Neural progenitor cell (in vitro differentiated cells): Measurements from ENCODE around the gene MARCHF4. TPM values are rescaled to one million over a fixed set of nuclear protein-coding genes. Genes with fewer than 3 reads are reported as not detected.

ENCODE experiments used
- DNase-seq: peaks from one replicate; pipeline ENCODE4 v3.0.0-alpha.2; 2016; ENCODE audit warnings: low spot score
- H2AFZ ChIP-seq: fragments of 200-600 bp; sonication (generic); replicated peaks from 2 replicates; pipeline ENCODE4 v1.6.1; 2016; ENCODE audit warnings: antibody characterized with exemption
- H3F3A ChIP-seq: fragments of 200-600 bp; sonication (generic); 2 replicates; pipeline ENCODE4 v1.6.1; 2016; ENCODE audit warnings: antibody characterized with exemption, low read depth
- H3K27ac ChIP-seq: fragments of 200-600 bp; sonication (generic); 2 replicates; pipeline ENCODE4 v1.5.1; 2016; ENCODE audit warnings: mild to moderate bottlenecking
- H3K27me3 ChIP-seq: fragments of 200-600 bp; sonication (generic); 2 replicates; pipeline ENCODE4 v1.6.1; 2016; ENCODE audit warnings: mild to moderate bottlenecking, moderate library complexity
- H3K36me3 ChIP-seq: fragments of 200-600 bp; sonication (generic); 2 replicates; pipeline ENCODE4 v1.5.1; 2016
- H3K4me1 ChIP-seq: fragments of 200-600 bp; sonication (generic); 2 replicates; pipeline ENCODE4 v1.6.1; 2016; ENCODE audit warnings: mixed run types
- H3K4me2 ChIP-seq: fragments of 200-600 bp; sonication (generic); 2 replicates; pipeline ENCODE4 v1.6.1; 2016
- H3K4me3 ChIP-seq: fragments of 200-600 bp; sonication (generic); 2 replicates; pipeline ENCODE4 v1.5.1; 2016
- H3K79me2 ChIP-seq: fragments of 200-600 bp; sonication (generic); 2 replicates; pipeline ENCODE4 v1.6.1; 2016; ENCODE audit warnings: low read depth
- H3K9ac ChIP-seq: fragments of 200-600 bp; sonication (generic); 2 replicates; pipeline ENCODE4 v1.6.1; 2016
- H3K9me3 ChIP-seq: fragments of 200-600 bp; sonication (generic); 2 replicates; pipeline ENCODE4 v1.5.1; 2016; ENCODE audit warnings: low read depth
- H4K20me1 ChIP-seq: fragments of 200-600 bp; sonication (generic); 2 replicates; pipeline ENCODE4 v1.6.1; 2016; ENCODE audit warnings: low read depth
- H3K27ac Mint-ChIP-seq: 3 replicates; pipeline ENCODE4 v1.8.0; 2021; ENCODE audit warnings: mixed read lengths
- H3K27me3 Mint-ChIP-seq: 2 replicates; pipeline ENCODE4 v1.8.0; 2022; ENCODE audit warnings: low read depth, mild to moderate bottlenecking, inconsistent platforms, moderate library complexity, mixed read lengths; ENCODE audit not compliant: insufficient read depth
- H3K36me3 Mint-ChIP-seq: 3 replicates; pipeline ENCODE4 v1.8.0; 2021; ENCODE audit warnings: mixed read lengths
- H3K4me1 Mint-ChIP-seq: 3 replicates; pipeline ENCODE4 v1.8.0; 2021; ENCODE audit warnings: mixed read lengths
- H3K4me3 Mint-ChIP-seq: 3 replicates; pipeline ENCODE4 v1.8.0; 2021; ENCODE audit warnings: mild to moderate bottlenecking, moderate library complexity, mixed read lengths
- H3K9me3 Mint-ChIP-seq: 3 replicates; pipeline ENCODE4 v1.8.0; 2020; ENCODE audit warnings: mixed read lengths
- CTCF ChIP-seq: fragments of 200-600 bp; sonication (generic); IDR thresholded peaks from 2 replicates; pipeline ENCODE4 v1.5.1; 2017; ENCODE audit warnings: antibody characterized with exemption, mild to moderate bottlenecking
- EZH2 ChIP-seq: fragments of 200-600 bp; sonication (generic); IDR thresholded peaks from 2 replicates; pipeline ENCODE4 v1.6.1; 2017; ENCODE audit warnings: antibody characterized with exemption, mild to moderate bottlenecking, moderate library complexity
- EZH2phosphoT487 ChIP-seq: fragments of 200-600 bp; sonication (generic); IDR thresholded peaks from 2 replicates; pipeline ENCODE4 v1.6.1; 2017; ENCODE audit warnings: antibody characterized with exemption
- total RNA-seq: library from RNA; depleted of rRNA; stranded (reverse); fragments of >200 nt; gene quantifications from 2 replicates; pipeline ENCODE4 v1.2.3, GENCODE V29; 2015; ENCODE audit warnings: low replicate concordance

Gene MARCHF4
- total RNA-seq, 1 donor from 2014 or later = 0.26 TPM

GRCh38 chr2:216394881-216395280 lies 22.6 kb upstream of the MARCHF4 start:
- Histone ChIP-seq H3K9me3 (no peaks in the 10 kb centered on the region), H3K4me3 (no peak overlapping the region), H2AFZ (no peak overlapping the region), H3K9ac (no peak overlapping the region), H3K36me3 (no peaks in the 10 kb centered on the region), H3K4me1 (peaks cover 12% of the 10 kb centered on the region), H3K27ac (no peak overlapping the region), H4K20me1 (no peaks in the 10 kb centered on the region), H3K4me2 (no peak overlapping the region), H3K27me3 (no peaks in the 10 kb centered on the region), H3K79me2 (no peaks in the 10 kb centered on the region), H3F3A (peaks cover 5% of the 10 kb centered on the region)
- no peak overlapping the region for H3K4me3 Mint-ChIP-seq
- H3K27me3 Mint-ChIP-seq = no peaks in the 10 kb centered on the region
- no peaks in the 10 kb centered on the region for H3K9me3 Mint-ChIP-seq
- TF ChIP-seq EZH2 = no peak
- no peak for TF ChIP-seq CTCF
- TF ChIP-seq EZH2phosphoT487 = no peak
- DNase-seq = no peak
- H3K4me1 Mint-ChIP-seq = peaks cover 15% of the 10 kb centered on the region
- no peak overlapping the region for H3K27ac Mint-ChIP-seq
- no peaks in the 10 kb centered on the region for H3K36me3 Mint-ChIP-seq

GRCh38 chr2:216392945-216393840 lies 20.9 kb upstream of the MARCHF4 start:
- no peak for DNase-seq
- no peak overlapping the region for H3K9ac ChIP-seq
- H3K4me1 ChIP-seq = peaks cover 12% of the 10 kb centered on the region
- H3K4me1 Mint-ChIP-seq = peaks cover 15% of the 10 kb centered on the region
- no peak overlapping the region for H2AFZ ChIP-seq
- no peak overlapping the region for H3K4me3 ChIP-seq
- no peaks in the 10 kb centered on the region for H3K27me3 Mint-ChIP-seq
- no peaks in the 10 kb centered on the region for H3K36me3 ChIP-seq
- H3K36me3 Mint-ChIP-seq = no peaks in the 10 kb centered on the region
- peak overlapping the region; percentile 49 for H3K4me2 ChIP-seq
- no peak overlapping the region for H3K4me3 Mint-ChIP-seq
- no peak overlapping the region for H3K27ac Mint-ChIP-seq
- H3K27me3 ChIP-seq = no peaks in the 10 kb centered on the region
- H3K27ac ChIP-seq = no peak overlapping the region
- H4K20me1 ChIP-seq = no peaks in the 10 kb centered on the region
- no peaks in the 10 kb centered on the region for H3K9me3 Mint-ChIP-seq
- no peaks in the 10 kb centered on the region for H3K79me2 ChIP-seq
- H3F3A ChIP-seq = peaks cover 5% of the 10 kb centered on the region
- H3K9me3 ChIP-seq = no peaks in the 10 kb centered on the region
- no peak for TF ChIP-seq CTCF
- TF ChIP-seq EZH2phosphoT487 = no peak
- no peak for TF ChIP-seq EZH2

- no peak overlapping the region for H3K9ac ChIP-seq
- H3K27me3 ChIP-seq = no peaks in the 10 kb centered on the region
- H3K27ac ChIP-seq = no peak overlapping the region
- Mint-ChIP-seq H3K4me3 (no peak overlapping the region), H3K27me3 (no peaks in the 10 kb centered on the region), H3K27ac (no peak overlapping the region), H3K36me3 (no peaks in the 10 kb centered on the region), H3K9me3 (no peaks in the 10 kb centered on the region), H3K4me1 (peaks cover 15% of the 10 kb centered on the region)
- peak overlapping the region; percentile 49 for H3K4me2 ChIP-seq
- DNase-seq = peak; percentile 48
- TF ChIP-seq CTCF = no peak
- TF ChIP-seq EZH2phosphoT487 = no peak
- no peak for TF ChIP-seq EZH2
- no peaks in the 10 kb centered on the region for H3K36me3 ChIP-seq
- no peaks in the 10 kb centered on the region for H4K20me1 ChIP-seq
- H2AFZ ChIP-seq = peak overlapping the region; percentile 47
- H3K9me3 ChIP-seq = no peaks in the 10 kb centered on the region
- no peak overlapping the region for H3K4me3 ChIP-seq
- H3K4me1 ChIP-seq = peaks cover 12% of the 10 kb centered on the region
- H3K79me2 ChIP-seq = no peaks in the 10 kb centered on the region
- H3F3A ChIP-seq = peaks cover 5% of the 10 kb centered on the region
Measured at GRCh38 chr2:216392018-216392562, 19.8 kb upstream of the MARCHF4 start.
